ENCODE results near the gene GANAB.

DNA sequence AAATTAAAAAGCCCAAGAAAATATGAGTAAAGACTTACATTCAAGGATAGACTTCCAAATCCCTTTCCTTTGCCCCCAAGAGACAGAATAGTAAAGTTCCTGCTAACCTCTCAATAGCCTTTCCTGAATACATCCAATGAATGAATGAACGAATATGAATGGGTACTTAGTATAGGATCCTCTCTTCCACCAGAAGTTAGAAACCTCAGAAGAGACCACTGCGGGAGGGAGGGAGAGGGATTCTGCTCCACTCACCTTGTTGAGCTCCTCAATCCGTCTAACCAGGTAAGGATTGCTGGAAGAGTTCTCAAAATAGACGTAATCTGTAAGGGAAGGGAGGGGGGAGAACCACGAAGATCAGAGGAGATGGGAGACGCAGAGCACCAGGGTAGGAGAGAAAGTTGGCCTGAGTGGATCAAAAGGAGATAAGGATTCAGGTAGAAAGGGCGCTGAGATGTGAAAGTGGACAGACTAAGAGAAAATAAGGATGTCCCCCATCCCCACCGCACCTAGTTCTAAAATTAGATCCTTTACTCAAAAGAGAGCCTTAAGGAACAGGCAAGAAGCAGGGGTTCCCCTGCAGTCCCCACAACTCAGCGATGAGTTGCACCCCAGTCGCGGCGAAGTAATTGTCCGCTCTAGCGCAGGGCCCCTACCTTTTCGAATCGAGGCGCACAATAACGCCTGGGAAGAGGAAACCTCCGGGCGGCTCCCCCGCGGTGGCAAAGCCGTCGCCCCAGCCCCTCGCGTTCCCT, 45.9 kb downstream of the GANAB start:
- TF ChIP-seq, protein P1, sequence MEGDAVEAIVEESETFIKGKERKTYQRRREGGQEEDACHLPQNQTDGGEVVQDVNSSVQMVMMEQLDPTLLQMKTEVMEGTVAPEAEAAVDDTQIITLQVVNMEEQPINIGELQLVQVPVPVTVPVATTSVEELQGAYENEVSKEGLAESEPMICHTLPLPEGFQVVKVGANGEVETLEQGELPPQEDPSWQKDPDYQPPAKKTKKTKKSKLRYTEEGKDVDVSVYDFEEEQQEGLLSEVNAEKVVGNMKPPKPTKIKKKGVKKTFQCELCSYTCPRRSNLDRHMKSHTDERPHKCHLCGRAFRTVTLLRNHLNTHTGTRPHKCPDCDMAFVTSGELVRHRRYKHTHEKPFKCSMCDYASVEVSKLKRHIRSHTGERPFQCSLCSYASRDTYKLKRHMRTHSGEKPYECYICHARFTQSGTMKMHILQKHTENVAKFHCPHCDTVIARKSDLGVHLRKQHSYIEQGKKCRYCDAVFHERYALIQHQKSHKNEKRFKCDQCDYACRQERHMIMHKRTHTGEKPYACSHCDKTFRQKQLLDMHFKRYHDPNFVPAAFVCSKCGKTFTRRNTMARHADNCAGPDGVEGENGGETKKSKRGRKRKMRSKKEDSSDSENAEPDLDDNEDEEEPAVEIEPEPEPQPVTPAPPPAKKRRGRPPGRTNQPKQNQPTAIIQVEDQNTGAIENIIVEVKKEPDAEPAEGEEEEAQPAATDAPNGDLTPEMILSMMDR (IDR thresholded peaks at IDR 0.05) = no peak
- TF ChIP-seq POLR2AphosphoS5 (IDR thresholded peaks at IDR 0.05) = no peak
- TF ChIP-seq POLR2A (IDR thresholded peaks at IDR 0.05) = no peak
- no peak for TF ChIP-seq EP300 (IDR thresholded peaks at IDR 0.05; ENCODE audit: low read depth)
